Bronchial epithelial cell (primary cell): ENCODE results near the gene KRTAP10-2. TPM values are rescaled to one million over a fixed set of nuclear protein-coding genes. Genes with fewer than 3 reads are reported as not detected.

Source experiments
- DNase-seq: peaks from one replicate; pipeline ENCODE4 v3.0.0-alpha.2; 2010; ENCODE audit warnings: low read depth
- FAIRE-seq: peaks from 2 replicates; lab custom pipeline; 2011; peaks lifted over from hg19 to GRCh38; lab: Jason Lieb, UNC
- H3K27me3 ChIP-seq: 2 replicates; pipeline ENCODE4 v1.5.1; 2011; ENCODE audit warnings: low read length; ENCODE audit not compliant: control insufficient read depth, insufficient read depth
- H3K36me3 ChIP-seq: 2 replicates; pipeline ENCODE4 v1.5.1; 2011; ENCODE audit warnings: low read length; ENCODE audit not compliant: control insufficient read depth, insufficient read depth
- H3K4me3 ChIP-seq: 2 replicates; pipeline ENCODE4 v1.5.1; 2011; ENCODE audit warnings: mild to moderate bottlenecking, low read depth, low read length, control low read depth
- total RNA-seq: library from RNA; depleted of rRNA; stranded (reverse); fragments of >200 nt; gene quantifications from 2 replicates; pipeline ENCODE4 v1.2.1, GENCODE V29; 2014
- TF ChIP-seq, protein P1 (sequence below): IDR thresholded peaks from 2 replicates; pipeline ENCODE4 v1.5.1; 2011; ENCODE audit warnings: mild to moderate bottlenecking, moderate library complexity, low read length, control low read depth, inconsistent platforms; ENCODE audit not compliant: insufficient read depth, severe bottlenecking

Gene KRTAP10-2
- total RNA-seq, 1 donor from 2014 or later = not detected

- H3K4me3 ChIP-seq = no peak overlapping the region
- FAIRE-seq (no peak), DNase-seq (no peak)
- no peaks in the 10 kb centered on the region for H3K36me3 ChIP-seq
- no peaks in the 10 kb centered on the region for H3K27me3 ChIP-seq
- TF ChIP-seq, protein P1, sequence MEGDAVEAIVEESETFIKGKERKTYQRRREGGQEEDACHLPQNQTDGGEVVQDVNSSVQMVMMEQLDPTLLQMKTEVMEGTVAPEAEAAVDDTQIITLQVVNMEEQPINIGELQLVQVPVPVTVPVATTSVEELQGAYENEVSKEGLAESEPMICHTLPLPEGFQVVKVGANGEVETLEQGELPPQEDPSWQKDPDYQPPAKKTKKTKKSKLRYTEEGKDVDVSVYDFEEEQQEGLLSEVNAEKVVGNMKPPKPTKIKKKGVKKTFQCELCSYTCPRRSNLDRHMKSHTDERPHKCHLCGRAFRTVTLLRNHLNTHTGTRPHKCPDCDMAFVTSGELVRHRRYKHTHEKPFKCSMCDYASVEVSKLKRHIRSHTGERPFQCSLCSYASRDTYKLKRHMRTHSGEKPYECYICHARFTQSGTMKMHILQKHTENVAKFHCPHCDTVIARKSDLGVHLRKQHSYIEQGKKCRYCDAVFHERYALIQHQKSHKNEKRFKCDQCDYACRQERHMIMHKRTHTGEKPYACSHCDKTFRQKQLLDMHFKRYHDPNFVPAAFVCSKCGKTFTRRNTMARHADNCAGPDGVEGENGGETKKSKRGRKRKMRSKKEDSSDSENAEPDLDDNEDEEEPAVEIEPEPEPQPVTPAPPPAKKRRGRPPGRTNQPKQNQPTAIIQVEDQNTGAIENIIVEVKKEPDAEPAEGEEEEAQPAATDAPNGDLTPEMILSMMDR = no peak
Measured at GRCh38 chr21:44590311-44590721, 39.0 kb upstream of the KRTAP10-2 start.

GRCh38 chr21:44589586-44590305 is 38.4 kb upstream of the KRTAP10-2 start:
- Histone ChIP-seq H3K27me3 (no peaks in the 10 kb centered on the region), H3K36me3 (no peaks in the 10 kb centered on the region), H3K4me3 (no peak overlapping the region)
- DNase-seq (no peak), FAIRE-seq (no peak)
- TF ChIP-seq, protein P1 = no peak

DNA sequence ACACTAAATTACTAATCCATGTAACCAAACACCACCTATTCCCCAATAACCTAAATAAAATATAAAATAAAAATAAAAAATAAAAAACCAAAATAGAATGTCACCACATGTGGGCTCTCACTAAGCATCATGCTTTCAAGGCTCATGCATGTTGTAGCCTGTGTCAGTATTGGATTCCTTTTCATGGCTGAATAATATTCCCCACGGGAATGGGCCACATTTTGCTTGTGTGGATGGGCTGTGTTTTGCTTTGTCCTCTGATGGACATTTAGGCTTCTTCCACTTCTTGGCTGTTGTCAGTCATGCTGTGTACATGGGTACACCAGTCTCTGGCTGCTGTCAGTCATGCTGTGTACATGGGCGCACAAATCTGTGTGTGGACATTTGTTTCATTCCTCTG is 37.8 kb upstream of the KRTAP10-2 start:
- H3K27me3 ChIP-seq = no peaks in the 10 kb centered on the region
- no peak overlapping the region for H3K4me3 ChIP-seq
- H3K36me3 ChIP-seq = no peaks in the 10 kb centered on the region
- DNase-seq (no peak), FAIRE-seq (no peak)
- TF ChIP-seq, protein P1 = no peak

DNA sequence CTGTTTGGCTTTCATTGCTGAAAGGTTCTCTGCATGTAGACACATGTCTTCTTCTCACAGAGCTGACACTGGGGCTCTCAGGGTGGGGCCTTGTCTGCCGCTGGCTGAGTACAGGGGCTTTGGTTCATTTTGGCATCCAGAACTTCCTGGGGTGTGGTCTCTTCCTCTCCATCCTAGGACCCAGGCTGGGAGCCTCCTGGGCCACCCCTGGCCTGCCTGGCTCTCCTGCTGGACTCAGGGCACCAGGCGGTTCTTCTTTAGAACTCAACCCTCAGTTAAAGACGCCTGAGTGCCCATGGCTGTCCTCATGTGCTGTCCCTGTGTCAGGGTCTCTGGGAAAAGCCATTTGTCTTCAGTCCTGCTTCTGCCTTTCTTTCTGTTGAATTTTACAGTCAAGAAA is 34.6 kb upstream of the KRTAP10-2 start:
- Histone ChIP-seq H3K36me3 (no peaks in the 10 kb centered on the region), H3K4me3 (no peak overlapping the region), H3K27me3 (no peaks in the 10 kb centered on the region)
- FAIRE-seq = no peak
- TF ChIP-seq, protein P1 = no peak
- DNase-seq = no peak

GRCh38 chr21:44583800-44584147 is 32.5 kb upstream of the KRTAP10-2 start:
- DNase-seq (no peak), FAIRE-seq (peak; percentile 32)
- no peaks in the 10 kb centered on the region for H3K36me3 ChIP-seq
- no peak overlapping the region for H3K4me3 ChIP-seq
- TF ChIP-seq, protein P1 = no peak
- no peaks in the 10 kb centered on the region for H3K27me3 ChIP-seq
